HEK293T (cell line): Measurements from ENCODE around the gene RIMBP2.

Source experiments
- ARNT ChIP-seq: fragments of 450-650 bp; IDR thresholded peaks from 2 replicates; pipeline ENCODE4 v1.6.1; 2017; ENCODE audit warnings: mild to moderate bottlenecking
- BHLHE40 ChIP-seq: fragments of 450-650 bp; IDR thresholded peaks from 2 replicates; pipeline ENCODE4 v1.6.1; 2016; ENCODE audit warnings: mild to moderate bottlenecking, moderate library complexity, borderline replicate concordance
- CTBP1 ChIP-seq: fragments of 450-650 bp; IDR thresholded peaks from 2 replicates; pipeline ENCODE4 v1.6.1; 2016; ENCODE audit warnings: borderline replicate concordance
- ELF4 ChIP-seq: fragments of 450-650 bp; IDR thresholded peaks from 2 replicates; pipeline ENCODE4 v1.6.1; 2017; ENCODE audit warnings: antibody characterized with exemption
- FOXA1 ChIP-seq: fragments of 450-650 bp; IDR thresholded peaks from 2 replicates; pipeline ENCODE4 v1.6.1; 2016; ENCODE audit warnings: mild to moderate bottlenecking
- FOXK2 ChIP-seq: fragments of 450-650 bp; IDR thresholded peaks from 2 replicates; pipeline ENCODE4 v1.6.1; 2016; ENCODE audit warnings: mild to moderate bottlenecking
- FOXM1 ChIP-seq: fragments of 450-650 bp; IDR thresholded peaks from 2 replicates; pipeline ENCODE4 v1.6.1; 2017; ENCODE audit warnings: mild to moderate bottlenecking, borderline replicate concordance
- LEF1 ChIP-seq: fragments of 450-650 bp; IDR thresholded peaks from 2 replicates; pipeline ENCODE4 v1.6.1; 2017; ENCODE audit warnings: mild to moderate bottlenecking, borderline replicate concordance
- NFRKB ChIP-seq: fragments of 450-650 bp; IDR thresholded peaks from 2 replicates; pipeline ENCODE4 v1.6.1; 2016; ENCODE audit warnings: mild to moderate bottlenecking, moderate library complexity
- SP1 ChIP-seq: fragments of 450-650 bp; IDR thresholded peaks from 2 replicates; pipeline ENCODE4 v1.6.1; 2017
- TARDBP ChIP-seq: fragments of 450-650 bp; IDR thresholded peaks from 2 replicates; pipeline ENCODE4 v1.6.1; 2016
- ZNF384 ChIP-seq: fragments of 450-650 bp; IDR thresholded peaks from 2 replicates; pipeline ENCODE4 v1.6.1; 2016
- TF ChIP-seq, protein P1 (sequence below): fragments of 450-650 bp; IDR thresholded peaks from 2 replicates; pipeline ENCODE4 v1.6.1; 2016

DNA sequence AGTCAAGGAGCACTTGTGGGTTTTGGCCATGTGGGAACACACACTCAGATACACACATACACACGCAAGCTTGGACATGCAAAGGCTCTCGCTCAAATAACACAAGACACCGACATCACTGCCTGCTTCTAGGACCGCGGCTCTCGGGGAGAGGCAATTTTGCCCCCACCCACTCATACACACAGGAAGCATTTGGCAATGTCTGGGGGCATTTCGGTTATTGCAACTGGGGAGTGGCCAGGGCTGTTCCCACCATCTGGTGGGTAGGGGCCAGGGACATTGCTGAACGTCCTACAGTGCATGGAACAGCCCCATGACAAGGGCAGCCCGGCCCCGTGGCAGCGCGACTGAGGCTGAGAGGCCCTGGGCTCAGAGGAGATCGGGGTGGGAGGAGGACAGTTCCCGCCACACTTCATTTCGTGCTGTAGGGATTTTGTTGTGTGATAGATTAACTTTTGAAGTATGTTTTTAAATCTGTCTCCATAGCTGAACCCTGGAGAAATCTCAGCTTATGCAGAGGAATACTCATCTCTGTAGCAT is 35.6 kb downstream of the RIMBP2 start:
- TF ChIP-seq BHLHE40 = no peak
- no peak for TF ChIP-seq ARNT
- TF ChIP-seq SP1 = no peak
- no peak for TF ChIP-seq TARDBP
- TF ChIP-seq ZNF384 = no peak
- TF ChIP-seq NFRKB = no peak
- no peak for TF ChIP-seq LEF1
- TF ChIP-seq ELF4 = no peak
- no peak for TF ChIP-seq FOXM1
- TF ChIP-seq CTBP1 = no peak
- TF ChIP-seq, protein P1, sequence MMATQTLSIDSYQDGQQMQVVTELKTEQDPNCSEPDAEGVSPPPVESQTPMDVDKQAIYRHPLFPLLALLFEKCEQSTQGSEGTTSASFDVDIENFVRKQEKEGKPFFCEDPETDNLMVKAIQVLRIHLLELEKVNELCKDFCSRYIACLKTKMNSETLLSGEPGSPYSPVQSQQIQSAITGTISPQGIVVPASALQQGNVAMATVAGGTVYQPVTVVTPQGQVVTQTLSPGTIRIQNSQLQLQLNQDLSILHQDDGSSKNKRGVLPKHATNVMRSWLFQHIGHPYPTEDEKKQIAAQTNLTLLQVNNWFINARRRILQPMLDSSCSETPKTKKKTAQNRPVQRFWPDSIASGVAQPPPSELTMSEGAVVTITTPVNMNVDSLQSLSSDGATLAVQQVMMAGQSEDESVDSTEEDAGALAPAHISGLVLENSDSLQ = no peak
- no peak for TF ChIP-seq FOXA1
- no peak for TF ChIP-seq FOXK2
